ENCODE data around the gene IGFBPL1. TPM values are rescaled to one million over a fixed set of nuclear protein-coding genes. Genes with fewer than 3 reads are reported as not detected.

Gene IGFBPL1
- total and polyA plus RNA-seq, 10 of the 15 experiments (the other 5 are each of a cell fraction or from before 2014, with no cell fraction given): 0.25 TPM; not detected in 9

DNA sequence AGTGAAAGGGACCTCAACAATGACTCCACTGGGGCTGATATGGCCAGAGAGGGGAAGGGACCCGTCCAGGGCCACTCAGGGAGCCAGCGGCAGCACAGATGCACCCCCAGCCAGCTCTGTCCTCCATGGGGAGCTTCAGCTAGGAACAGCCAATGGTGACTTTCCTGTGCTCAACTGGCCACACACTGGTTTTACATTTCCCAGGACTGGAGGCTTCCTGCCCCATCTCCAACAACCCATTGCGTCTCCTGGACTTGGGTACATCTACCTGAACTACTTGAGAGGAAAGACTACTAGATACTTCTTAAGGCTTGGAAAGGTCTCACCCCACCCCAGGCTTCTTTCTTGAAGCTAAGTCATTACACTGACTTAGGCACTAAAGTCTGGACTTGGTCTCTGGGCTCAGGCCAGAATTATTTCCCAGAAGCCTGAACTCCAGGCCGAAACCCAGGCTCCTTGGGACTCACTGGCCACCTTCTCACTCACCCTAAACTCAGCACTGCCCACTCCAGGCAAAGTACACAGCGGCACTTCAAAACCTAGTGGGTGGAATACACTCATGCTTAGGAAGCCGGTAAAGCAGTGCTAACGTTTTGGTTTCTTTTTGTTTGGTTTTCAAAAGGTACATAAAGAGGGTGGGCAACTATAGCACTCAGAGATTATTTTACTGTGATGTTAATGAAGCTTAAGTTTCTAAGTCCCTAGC lies 1.5 kb downstream of the IGFBPL1 start:
- no peak for ATAC-seq
- ChIA-PET SMC1A (ENCODE audit: uncharacterized antibody, unreplicated experiment) (interaction anchor here (1.5 kb wide), 2 partner anchors 9 to 11 kb away, joined by 4 read pairs; no protein-coding TSS in a partner anchor), RAD21 (ENCODE audit: unreplicated experiment) (no interaction called here), CTCF (no interaction called here), POLR2A (interaction anchor here (0.5 kb wide), 1 partner anchor 48 kb away, joined by 3 read pairs; no protein-coding TSS in a partner anchor)
- Histone ChIP-seq H3K4me3 (no peak overlapping the region), H3K36me3 (ENCODE audit: control insufficient read depth in 2 of 2, insufficient read depth in 2 of 2, low read length in 1 of 2) (no peaks in the 10 kb centered on the region), H3K27ac (ENCODE audit: control insufficient read depth, insufficient read depth) (no peak overlapping the region), H3K4me1 (ENCODE audit: control insufficient read depth, insufficient read depth, low read length) (no peaks in the 10 kb centered on the region), H4K20me1 (ENCODE audit: control insufficient read depth, insufficient read depth) (no peaks in the 10 kb centered on the region), H3K9ac (ENCODE audit: control insufficient read depth, insufficient read depth, low read length) (no peak overlapping the region), H2AFZ (ENCODE audit: control insufficient read depth, low read depth, low read length) (no peak overlapping the region), H3K27me3 (replicated peaks in 1 of 2; ENCODE audit: control insufficient read depth in 2 of 2, insufficient read depth in 2 of 2, low read length in 1 of 2) (peaks cover 3 to 7% of the 10 kb centered on the region in 2 experiments), H3K79me2 (ENCODE audit: control insufficient read depth, insufficient read depth, low read length) (no peaks in the 10 kb centered on the region), H3K4me2 (ENCODE audit: control insufficient read depth, insufficient read depth) (no peak overlapping the region), H3K9me3 (replicated peaks; ENCODE audit: control insufficient read depth, insufficient read depth, low read length) (no peaks in the 10 kb centered on the region)
- in situ Hi-C loops (cut with MboI) (no loop called here), intact Hi-C loops (cut with micrococcal nuclease; ENCODE audit: unreplicated experiment) (no loop called here)
- 26% methylated on average over 7 of the region's 7 CpGs for WGBS (ENCODE audit: insufficient coverage, insufficient replicate concordance, low lambda C conversion rate, missing lambda C conversion rate)
- TF ChIP-seq GABPA (IDR thresholded peaks at IDR 0.05; ENCODE audit: low read depth) (no peak), RFX5 (IDR thresholded peaks at IDR 0.05; ENCODE audit: low read depth, low read length) (no peak), FOXM1 (IDR thresholded peaks at IDR 0.05; ENCODE audit: low read depth, low read length) (no peak), RAD21 (IDR thresholded peaks at IDR 0.05; ENCODE audit: insufficient read depth, low read depth, low read length) (no peak), CREM (IDR thresholded peaks at IDR 0.05; ENCODE audit: low read depth) (no peak), EED (IDR thresholded peaks at IDR 0.05; ENCODE audit: low read depth) (no peak), SP1 (IDR thresholded peaks at IDR 0.05; ENCODE audit: low read depth, low read length) (no peak), NR2C2 (IDR thresholded peaks at IDR 0.05; ENCODE audit: borderline replicate concordance, control insufficient read depth, insufficient read length, low read depth) (no peak)
- TF ChIP-seq, protein P1, sequence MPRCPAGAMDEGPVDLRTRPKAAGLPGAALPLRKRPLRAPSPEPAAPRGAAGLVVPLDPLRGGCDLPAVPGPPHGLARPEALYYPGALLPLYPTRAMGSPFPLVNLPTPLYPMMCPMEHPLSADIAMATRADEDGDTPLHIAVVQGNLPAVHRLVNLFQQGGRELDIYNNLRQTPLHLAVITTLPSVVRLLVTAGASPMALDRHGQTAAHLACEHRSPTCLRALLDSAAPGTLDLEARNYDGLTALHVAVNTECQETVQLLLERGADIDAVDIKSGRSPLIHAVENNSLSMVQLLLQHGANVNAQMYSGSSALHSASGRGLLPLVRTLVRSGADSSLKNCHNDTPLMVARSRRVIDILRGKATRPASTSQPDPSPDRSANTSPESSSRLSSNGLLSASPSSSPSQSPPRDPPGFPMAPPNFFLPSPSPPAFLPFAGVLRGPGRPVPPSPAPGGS (IDR thresholded peaks at IDR 0.05; ENCODE audit: borderline replicate concordance, insufficient read depth, low read depth, low read length, poor library complexity, severe bottlenecking): no peak
- TF ChIP-seq, protein P2, sequence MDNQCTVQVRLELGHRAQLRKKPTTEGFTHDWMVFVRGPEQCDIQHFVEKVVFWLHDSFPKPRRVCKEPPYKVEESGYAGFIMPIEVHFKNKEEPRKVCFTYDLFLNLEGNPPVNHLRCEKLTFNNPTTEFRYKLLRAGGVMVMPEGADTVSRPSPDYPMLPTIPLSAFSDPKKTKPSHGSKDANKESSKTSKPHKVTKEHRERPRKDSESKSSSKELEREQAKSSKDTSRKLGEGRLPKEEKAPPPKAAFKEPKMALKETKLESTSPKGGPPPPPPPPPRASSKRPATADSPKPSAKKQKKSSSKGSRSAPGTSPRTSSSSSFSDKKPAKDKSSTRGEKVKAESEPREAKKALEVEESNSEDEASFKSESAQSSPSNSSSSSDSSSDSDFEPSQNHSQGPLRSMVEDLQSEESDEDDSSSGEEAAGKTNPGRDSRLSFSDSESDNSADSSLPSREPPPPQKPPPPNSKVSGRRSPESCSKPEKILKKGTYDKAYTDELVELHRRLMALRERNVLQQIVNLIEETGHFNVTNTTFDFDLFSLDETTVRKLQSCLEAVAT (IDR thresholded peaks at IDR 0.05): no peak
- TF ChIP-seq, protein P3, sequence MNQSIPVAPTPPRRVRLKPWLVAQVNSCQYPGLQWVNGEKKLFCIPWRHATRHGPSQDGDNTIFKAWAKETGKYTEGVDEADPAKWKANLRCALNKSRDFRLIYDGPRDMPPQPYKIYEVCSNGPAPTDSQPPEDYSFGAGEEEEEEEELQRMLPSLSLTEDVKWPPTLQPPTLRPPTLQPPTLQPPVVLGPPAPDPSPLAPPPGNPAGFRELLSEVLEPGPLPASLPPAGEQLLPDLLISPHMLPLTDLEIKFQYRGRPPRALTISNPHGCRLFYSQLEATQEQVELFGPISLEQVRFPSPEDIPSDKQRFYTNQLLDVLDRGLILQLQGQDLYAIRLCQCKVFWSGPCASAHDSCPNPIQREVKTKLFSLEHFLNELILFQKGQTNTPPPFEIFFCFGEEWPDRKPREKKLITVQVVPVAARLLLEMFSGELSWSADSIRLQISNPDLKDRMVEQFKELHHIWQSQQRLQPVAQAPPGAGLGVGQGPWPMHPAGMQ (IDR thresholded peaks at IDR 0.05; ENCODE audit: borderline replicate concordance): no peak
- TF ChIP-seq, protein P4, sequence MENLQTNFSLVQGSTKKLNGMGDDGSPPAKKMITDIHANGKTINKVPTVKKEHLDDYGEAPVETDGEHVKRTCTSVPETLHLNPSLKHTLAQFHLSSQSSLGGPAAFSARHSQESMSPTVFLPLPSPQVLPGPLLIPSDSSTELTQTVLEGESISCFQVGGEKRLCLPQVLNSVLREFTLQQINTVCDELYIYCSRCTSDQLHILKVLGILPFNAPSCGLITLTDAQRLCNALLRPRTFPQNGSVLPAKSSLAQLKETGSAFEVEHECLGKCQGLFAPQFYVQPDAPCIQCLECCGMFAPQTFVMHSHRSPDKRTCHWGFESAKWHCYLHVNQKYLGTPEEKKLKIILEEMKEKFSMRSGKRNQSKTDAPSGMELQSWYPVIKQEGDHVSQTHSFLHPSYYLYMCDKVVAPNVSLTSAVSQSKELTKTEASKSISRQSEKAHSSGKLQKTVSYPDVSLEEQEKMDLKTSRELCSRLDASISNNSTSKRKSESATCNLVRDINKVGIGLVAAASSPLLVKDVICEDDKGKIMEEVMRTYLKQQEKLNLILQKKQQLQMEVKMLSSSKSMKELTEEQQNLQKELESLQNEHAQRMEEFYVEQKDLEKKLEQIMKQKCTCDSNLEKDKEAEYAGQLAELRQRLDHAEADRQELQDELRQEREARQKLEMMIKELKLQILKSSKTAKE (IDR thresholded peaks at IDR 0.05; ENCODE audit: low read depth, poor library complexity, severe bottlenecking): no peak
- no peak for FAIRE-seq
- BruUV-seq (replicated peaks): no TSS peak
- no peak for DNase-seq (ENCODE audit: low read depth, low spot score)
